ENCODE results near the gene AMHR2.
A peak's percentile ranks its signal among the peaks of the same experiment; 100 is the strongest.

Gene AMHR2

GRCh38 chr12:53452159-53453077 lies 28.8 kb downstream of the AMHR2 start:
- DNase-seq (ENCODE audit: low read depth in 2 of 2): peak; percentile 53 to 75

- no peak for DNase-seq (ENCODE audit: low read depth in 2 of 2)
These were observed 30.4 kb downstream of the AMHR2 start for GRCh38 chr12:53453953-53454640.

- DNase-seq (ENCODE audit: low read depth in 2 of 2): no peak
These were observed 31.1 kb downstream of the AMHR2 start for GRCh38 chr12:53454707-53455106.

GRCh38 chr12:53456654-53457366 lies 33.2 kb downstream of the AMHR2 start:
- no peak for DNase-seq (ENCODE audit: low read depth in 2 of 2)

GRCh38 chr12:53459097-53459496 lies 35.4 kb downstream of the AMHR2 start:
- no peak for DNase-seq (ENCODE audit: low read depth in 2 of 2)

GRCh38 chr12:53461059-53461458 lies 37.4 kb downstream of the AMHR2 start:
- DNase-seq (ENCODE audit: low read depth in 2 of 2): no peak

GRCh38 chr12:53461591-53461990 lies 37.9 kb downstream of the AMHR2 start:
- no peak for DNase-seq (ENCODE audit: low read depth in 2 of 2)

- DNase-seq (ENCODE audit: low read depth in 2 of 2): no peak
These were observed 39.3 kb downstream of the AMHR2 start for GRCh38 chr12:53462935-53463334.

GRCh38 chr12:53463802-53464560 lies 40.3 kb downstream of the AMHR2 start:
- DNase-seq (ENCODE audit: low read depth in 2 of 2): no peak

- no peak for DNase-seq (ENCODE audit: low read depth in 2 of 2)
These were observed 41.2 kb downstream of the AMHR2 start for GRCh38 chr12:53464685-53465418.

- DNase-seq (ENCODE audit: low read depth in 2 of 2): no peak
These were observed 42.0 kb downstream of the AMHR2 start for GRCh38 chr12:53465679-53466078.

GRCh38 chr12:53466640-53467039 lies 43.0 kb downstream of the AMHR2 start:
- DNase-seq (ENCODE audit: low read depth in 2 of 2): no peak

GRCh38 chr12:53467082-53467481 lies 43.4 kb downstream of the AMHR2 start:
- DNase-seq (ENCODE audit: low read depth in 2 of 2): no peak

GRCh38 chr12:53467880-53468279 lies 44.2 kb downstream of the AMHR2 start:
- DNase-seq (ENCODE audit: low read depth in 2 of 2): no peak

GRCh38 chr12:53468282-53468681 lies 44.6 kb downstream of the AMHR2 start:
- DNase-seq (ENCODE audit: low read depth in 2 of 2): no peak

GRCh38 chr12:53472056-53472582 lies 48.5 kb downstream of the AMHR2 start:
- DNase-seq (ENCODE audit: low read depth in 2 of 2): no peak

- no peak for DNase-seq (ENCODE audit: low read depth in 2 of 2)
These were observed 50.4 kb downstream of the AMHR2 start for GRCh38 chr12:53474077-53474476.

GRCh38 chr12:53474819-53475218 lies 51.2 kb downstream of the AMHR2 start:
- DNase-seq (ENCODE audit: low read depth in 2 of 2): no peak

GRCh38 chr12:53476769-53477209 lies 53.1 kb downstream of the AMHR2 start:
- no peak for DNase-seq (ENCODE audit: low read depth in 2 of 2)

- DNase-seq (ENCODE audit: low read depth in 2 of 2): no peak
These were observed 55.2 kb downstream of the AMHR2 start for GRCh38 chr12:53478865-53479264.

- no peak for DNase-seq (ENCODE audit: low read depth in 2 of 2)
These were observed 55.7 kb downstream of the AMHR2 start for GRCh38 chr12:53479331-53479730.

All from stimulated activated CD8-positive, alpha-beta memory T cell treated with anti-CD3 and anti-CD28 coated beads, Interleukin-7, amount 100 ng/mL, for 4 hours (primary cell).